ENCODE data around the gene ARHGAP40. TPM values are rescaled to one million over a fixed set of nuclear protein-coding genes. Genes with fewer than 3 reads are reported as not detected.
A peak's percentile ranks its signal among the peaks of the same experiment; 100 is the strongest.

Gene ARHGAP40
- polyA plus RNA-seq, 3 donors from 2014 or later: not detected

GRCh38 chr20:38579921-38580320, 21.7 kb upstream of the ARHGAP40 start:
- DNase-seq: no peak
- no peak overlapping the region for H3K4me3 Mint-ChIP-seq
- peaks cover 7 to 9% (median 8%) of the 10 kb centered on the region in 3 donors for H3K36me3 Mint-ChIP-seq
- peak overlapping the region in 2 of 6 donors; percentile 1 to 53 for H3K27ac Mint-ChIP-seq
- H3K27me3 Mint-ChIP-seq (ENCODE audit: low read depth in 3 of 3): peaks cover 0 to 3% (median 2%) of the 10 kb centered on the region in 3 donors
- no peaks in the 10 kb centered on the region for H3K4me1 Mint-ChIP-seq
- H3K9me3 Mint-ChIP-seq: no peaks in the 10 kb centered on the region

GRCh38 chr20:38581013-38581412, 20.6 kb upstream of the ARHGAP40 start, which contains the start of gene ADIG:
TSS of gene ADIG (plus strand) at chr20:38581197. CDS start at chr20:38581251, 54 bp downstream.
- Mint-ChIP-seq H3K4me3 (no peak within 1 kb of the TSS), H3K4me1 (no peaks in the 10 kb centered on the region), H3K27me3 (ENCODE audit: low read depth in 3 of 3) (peaks cover 3 to 7% (median 4%) of the 10 kb centered on the region in 3 donors), H3K9me3 (no peaks in the 10 kb centered on the region), H3K27ac (no peak within 1 kb of the TSS), H3K36me3 (peaks cover 3 to 8% (median 6%) of the 10 kb centered on the region in 3 donors)
- no peak for DNase-seq

GRCh38 chr20:38581830-38582358, 19.7 kb upstream of the ARHGAP40 start:
- Mint-ChIP-seq H3K4me1 (no peaks in the 10 kb centered on the region), H3K27me3 (ENCODE audit: low read depth in 3 of 3) (peaks cover 3 to 7% (median 5%) of the 10 kb centered on the region in 3 donors), H3K9me3 (no peaks in the 10 kb centered on the region), H3K36me3 (peaks cover 0 to 3% (median 1%) of the 10 kb centered on the region in 3 donors), H3K4me3 (no peak overlapping the region), H3K27ac (no peak overlapping the region)
- no peak for DNase-seq

GRCh38 chr20:38583306-38583705, 18.3 kb upstream of the ARHGAP40 start:
- no peak overlapping the region for H3K4me3 Mint-ChIP-seq
- H3K27me3 Mint-ChIP-seq (ENCODE audit: low read depth in 3 of 3): peaks cover 4 to 7% (median 6%) of the 10 kb centered on the region in 3 donors
- H3K36me3 Mint-ChIP-seq: peaks cover 0 to under 1% (median 0%) of the 10 kb centered on the region in 3 donors
- H3K4me1 Mint-ChIP-seq: no peaks in the 10 kb centered on the region
- H3K27ac Mint-ChIP-seq: no peak overlapping the region
- no peaks in the 10 kb centered on the region for H3K9me3 Mint-ChIP-seq
- DNase-seq: no peak

- Mint-ChIP-seq H3K4me3 (no peak overlapping the region), H3K27ac (no peak overlapping the region), H3K4me1 (no peaks in the 10 kb centered on the region), H3K36me3 (no peaks in the 10 kb centered on the region), H3K27me3 (ENCODE audit: low read depth in 3 of 3) (peaks cover 4 to 7% (median 6%) of the 10 kb centered on the region in 3 donors), H3K9me3 (no peaks in the 10 kb centered on the region)
- DNase-seq: no peak
Measured at GRCh38 chr20:38584099-38584763, 17.4 kb upstream of the ARHGAP40 start.

- no peak overlapping the region for H3K27ac Mint-ChIP-seq
- H3K9me3 Mint-ChIP-seq: no peaks in the 10 kb centered on the region
- DNase-seq: no peak
- no peaks in the 10 kb centered on the region for H3K36me3 Mint-ChIP-seq
- H3K27me3 Mint-ChIP-seq (ENCODE audit: low read depth in 3 of 3): peaks cover 1 to 7% (median 6%) of the 10 kb centered on the region in 3 donors
- H3K4me3 Mint-ChIP-seq: no peak overlapping the region
- no peaks in the 10 kb centered on the region for H3K4me1 Mint-ChIP-seq
Measured at GRCh38 chr20:38585404-38586180, 16.0 kb upstream of the ARHGAP40 start.

GRCh38 chr20:38586181-38586525, 15.5 kb upstream of the ARHGAP40 start:
- Mint-ChIP-seq H3K4me3 (no peak overlapping the region), H3K9me3 (no peaks in the 10 kb centered on the region), H3K36me3 (no peaks in the 10 kb centered on the region), H3K27me3 (ENCODE audit: low read depth in 3 of 3) (peaks cover 1 to 7% (median 6%) of the 10 kb centered on the region in 3 donors), H3K27ac (no peak overlapping the region), H3K4me1 (no peaks in the 10 kb centered on the region)
- no peak for DNase-seq

- Mint-ChIP-seq H3K27me3 (ENCODE audit: low read depth in 3 of 3) (peaks cover 1 to 8% (median 7%) of the 10 kb centered on the region in 3 donors), H3K9me3 (no peaks in the 10 kb centered on the region), H3K4me3 (no peak overlapping the region), H3K36me3 (no peaks in the 10 kb centered on the region), H3K27ac (no peak overlapping the region), H3K4me1 (no peaks in the 10 kb centered on the region)
- DNase-seq: no peak
Measured at GRCh38 chr20:38588303-38588702, 13.3 kb upstream of the ARHGAP40 start.

GRCh38 chr20:38589351-38589750, 12.3 kb upstream of the ARHGAP40 start:
- DNase-seq: no peak
- Mint-ChIP-seq H3K36me3 (no peaks in the 10 kb centered on the region), H3K9me3 (no peaks in the 10 kb centered on the region)

GRCh38 chr20:38589967-38590675, 11.5 kb upstream of the ARHGAP40 start:
- Mint-ChIP-seq H3K36me3 (no peaks in the 10 kb centered on the region), H3K27ac (no peak overlapping the region), H3K27me3 (ENCODE audit: low read depth in 3 of 3) (peaks cover 1 to 7% (median 5%) of the 10 kb centered on the region in 3 donors), H3K9me3 (no peaks in the 10 kb centered on the region), H3K4me3 (no peak overlapping the region), H3K4me1 (no peaks in the 10 kb centered on the region)
- DNase-seq: no peak

More at GRCh38 chr20:38589351-38589750, 12.3 kb upstream of the ARHGAP40 start:
- Mint-ChIP-seq H3K4me1 (no peaks in the 10 kb centered on the region), H3K4me3 (no peak overlapping the region), H3K27ac (no peak overlapping the region), H3K27me3 (ENCODE audit: low read depth in 3 of 3) (peaks cover 1 to 8% (median 7%) of the 10 kb centered on the region in 3 donors)

- Mint-ChIP-seq H3K36me3 (no peaks in the 10 kb centered on the region), H3K27ac (no peak overlapping the region), H3K27me3 (ENCODE audit: low read depth in 3 of 3) (peaks cover 0 to 5% (median 1%) of the 10 kb centered on the region in 3 donors), H3K9me3 (no peaks in the 10 kb centered on the region), H3K4me1 (no peaks in the 10 kb centered on the region), H3K4me3 (no peak overlapping the region)
- no peak for DNase-seq
Measured at GRCh38 chr20:38590676-38591473, 10.7 kb upstream of the ARHGAP40 start.

GRCh38 chr20:38591474-38592410, 9.9 kb upstream of the ARHGAP40 start:
- H3K36me3 Mint-ChIP-seq: no peaks in the 10 kb centered on the region
- no peaks in the 10 kb centered on the region for H3K4me1 Mint-ChIP-seq
- no peak for DNase-seq
- no peak overlapping the region for H3K27ac Mint-ChIP-seq
- no peaks in the 10 kb centered on the region for H3K9me3 Mint-ChIP-seq
- H3K27me3 Mint-ChIP-seq (ENCODE audit: low read depth in 3 of 3): peaks cover 0 to 5% (median 1%) of the 10 kb centered on the region in 3 donors
- H3K4me3 Mint-ChIP-seq: no peak overlapping the region

Measured in immature natural killer cell (primary cell).